GM21529 (cell line): ENCODE measurements around the gene TCF7L1.
"Not testable (repeated sequence)": the region's sequence is repeated elsewhere in the genome, so short reads cannot be mapped to it uniquely, and the experiment has no call there.

Experiments
- ATAC-seq: cut with Tn5 transposase; IDR thresholded peaks from one replicate; pipeline ENCODE4 v1.9.1; 2021; ENCODE audit not compliant: unreplicated experiment

The TCF7L1 gene

GRCh38 chr2:85181134-85181631 is 48.0 kb downstream of the TCF7L1 start:
- ATAC-seq, result no peak

GRCh38 chr2:85181844-85182456 is 48.8 kb downstream of the TCF7L1 start:
- no peak for ATAC-seq

DNA sequence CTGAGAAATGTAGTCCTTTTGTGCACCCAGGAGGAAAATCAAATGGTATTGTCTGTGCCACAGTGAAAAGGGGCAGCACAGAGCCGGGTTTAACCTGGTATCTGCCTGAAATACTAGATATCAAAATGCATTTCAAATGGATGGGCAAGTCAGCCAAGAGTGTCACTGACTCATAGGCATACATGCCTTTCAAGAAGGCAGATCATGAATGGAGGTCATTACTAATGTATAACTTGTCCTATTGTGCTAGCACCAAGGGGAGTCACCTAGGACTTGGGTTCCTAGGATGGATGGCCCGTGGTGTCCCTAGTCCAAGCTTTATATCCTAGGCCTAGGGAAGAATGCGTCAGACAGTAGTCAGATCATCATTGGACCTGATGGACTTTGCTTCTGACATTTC is 49.9 kb downstream of the TCF7L1 start:
- no peak for ATAC-seq

- no peak for ATAC-seq
Observed at GRCh38 chr2:85183479-85183878, 50.3 kb downstream of the TCF7L1 start.

GRCh38 chr2:85184231-85184630 is 51.0 kb downstream of the TCF7L1 start:
- no peak for ATAC-seq

GRCh38 chr2:85184990-85185389 is 51.8 kb downstream of the TCF7L1 start:
- ATAC-seq, result no peak

- no peak for ATAC-seq
Observed at GRCh38 chr2:85185431-85185940, 52.3 kb downstream of the TCF7L1 start.

GRCh38 chr2:85187069-85187468 is 53.9 kb downstream of the TCF7L1 start:
- no peak for ATAC-seq

GRCh38 chr2:85188852-85189251 is 55.7 kb downstream of the TCF7L1 start:
- no peak for ATAC-seq

DNA sequence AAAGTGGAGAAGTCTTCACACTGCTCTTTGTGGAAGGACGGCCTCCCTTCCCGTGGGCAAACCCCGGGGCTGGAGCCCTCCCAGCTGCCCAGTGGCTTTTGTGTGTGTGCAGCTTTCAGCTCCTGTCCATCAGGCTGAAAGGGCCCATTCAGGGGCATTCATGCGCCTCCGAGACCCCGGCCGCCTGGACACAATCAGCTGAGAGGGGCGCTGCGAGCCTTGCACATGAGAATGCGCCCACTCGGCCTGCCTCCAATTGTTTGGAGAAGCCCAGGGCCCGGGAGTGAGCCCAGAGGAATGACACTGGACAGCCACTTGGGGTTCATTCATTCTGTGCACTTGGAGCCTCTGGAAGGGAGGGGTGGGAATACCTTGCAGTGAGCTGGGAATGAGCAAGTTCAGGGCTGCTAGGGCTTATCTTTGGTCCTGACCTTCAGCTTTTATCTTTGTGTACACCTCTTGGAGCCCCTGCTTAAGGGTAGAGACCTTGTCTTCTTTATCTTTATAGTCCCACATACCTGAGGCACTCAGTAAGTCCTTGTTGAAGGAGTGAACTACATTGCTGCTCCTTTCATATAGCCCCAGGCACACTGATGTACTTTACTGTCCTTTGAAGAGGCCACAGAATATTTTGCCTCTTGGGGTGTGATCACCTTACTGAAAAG is 56.5 kb downstream of the TCF7L1 start:
- no peak for ATAC-seq

GRCh38 chr2:85191157-85191556 is 58.0 kb downstream of the TCF7L1 start:
- no peak for ATAC-seq

- no peak for ATAC-seq
Observed at GRCh38 chr2:85194780-85195480, 61.7 kb downstream of the TCF7L1 start.

- no peak for ATAC-seq
Observed at GRCh38 chr2:85195956-85196355, 62.8 kb downstream of the TCF7L1 start.

GRCh38 chr2:85199698-85200097 is 66.5 kb downstream of the TCF7L1 start:
- no peak for ATAC-seq

GRCh38 chr2:85209887-85210286 is 76.7 kb downstream of the TCF7L1 start:
- no peak for ATAC-seq

GRCh38 chr2:85210511-85210910 is 77.3 kb downstream of the TCF7L1 start:
- no peak for ATAC-seq

DNA sequence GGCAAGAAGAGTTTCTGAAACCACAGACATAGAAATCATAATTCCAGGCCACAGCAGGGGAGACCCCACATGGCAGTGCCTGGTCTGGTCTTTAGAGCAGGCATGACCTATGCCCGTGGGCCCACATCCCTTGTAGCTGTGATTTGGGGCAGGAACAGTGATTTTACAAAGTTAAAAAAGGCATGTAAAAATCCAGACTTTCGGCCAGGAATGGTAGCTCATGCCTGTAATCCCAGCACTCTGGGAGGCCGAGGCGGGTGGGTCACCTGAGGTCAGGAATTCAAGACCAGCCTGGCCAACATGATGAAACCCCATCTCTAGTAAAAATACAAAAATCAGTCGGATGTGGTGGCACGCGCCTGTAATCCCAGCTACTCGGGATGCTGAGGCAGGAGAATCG is 78.4 kb downstream of the TCF7L1 start:
- not testable (repeated sequence) for ATAC-seq

- ATAC-seq, result no peak
Observed at GRCh38 chr2:85212841-85213240, 79.6 kb downstream of the TCF7L1 start.

DNA sequence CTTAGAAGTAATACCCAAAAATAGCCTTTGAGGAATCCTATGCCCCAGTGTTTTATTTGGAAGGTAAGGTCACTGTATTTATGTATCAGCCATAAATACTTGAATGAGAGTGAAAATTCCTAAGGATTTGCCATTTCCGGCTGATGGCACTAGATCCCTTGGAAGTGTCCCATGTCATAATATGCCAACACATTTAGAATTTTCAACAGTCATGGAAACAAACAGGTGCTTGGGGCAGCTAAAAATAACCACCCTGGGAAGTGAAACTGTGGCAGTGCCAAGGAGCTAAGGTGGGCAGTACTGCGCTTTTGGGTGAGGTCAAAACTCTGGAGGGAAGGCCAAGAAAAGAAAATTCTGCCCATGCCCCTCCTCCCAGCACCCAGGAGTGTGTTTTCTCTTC is 80.2 kb downstream of the TCF7L1 start:
- ATAC-seq, result no peak

GRCh38 chr2:85213901-85214512 is 80.8 kb downstream of the TCF7L1 start:
- ATAC-seq, result no peak

GRCh38 chr2:85215081-85215447 is 81.9 kb downstream of the TCF7L1 start:
- no peak for ATAC-seq
